Esophagus muscularis mucosa (tissue), 4 donors: ENCODE results near the gene SGTB. TPM values are rescaled to one million over a fixed set of nuclear protein-coding genes. Genes with fewer than 3 reads are reported as not detected.

Experiments used
- DNase-seq: peaks from one replicate; pipeline ENCODE4 v3.0.0-alpha.2; 2017; ENCODE audit errors: extremely low spot score
- H3K27ac ChIP-seq, 4 donors: fragments of 200-600 bp; sonication (generic); replicated peaks in 1 of 4; 1 replicate in 3 of 4; 2 replicates in 1 of 4; pipeline ENCODE4 v1.5.1; 2016 to 2019; ENCODE audit warnings: mild to moderate bottlenecking in 1 of 4
- H3K27me3 ChIP-seq, 4 donors: fragments of 200-600 bp; sonication (generic); one replicate each; pipeline versions ENCODE4 v1.5.1 to v1.6.0; 2016 to 2019
- H3K36me3 ChIP-seq, 4 donors: fragments of 200-600 bp; sonication (generic); one replicate each; pipeline ENCODE4 v1.5.1; 2016 to 2019
- H3K4me1 ChIP-seq, 4 donors: fragments of 200-600 bp; sonication (generic); one replicate each; pipeline ENCODE4 v1.5.1; 2016 to 2019
- H3K4me3 ChIP-seq, 4 donors: fragments of 200-600 bp; sonication (generic); 1 replicate in 2 of 4; 2 replicates in 2 of 4; pipeline ENCODE4 v1.5.1; 2016 to 2019; ENCODE audit warnings: mild to moderate bottlenecking in 4 of 4, moderate library complexity in 1 of 4
- H3K9me3 ChIP-seq, 4 donors: fragments of 200-600 bp; sonication (generic); 1 replicate in 3 of 4; 2 replicates in 1 of 4; pipeline ENCODE4 v1.5.1; 2016 to 2019
- EP300 ChIP-seq: sonication (generic); formaldehyde crosslinking; IDR thresholded peaks from one replicate; pipeline ENCODE4 v1.6.1; 2017; ENCODE audit warnings: antibody characterized with exemption
- POLR2A ChIP-seq: fragments of 450-650 bp; IDR thresholded peaks from one replicate; pipeline ENCODE4 v1.6.1; 2017; ENCODE audit warnings: antibody characterized with exemption, moderate library complexity, mild to moderate bottlenecking, low read depth
- POLR2AphosphoS5 ChIP-seq, 2 donors: sonication (generic); formaldehyde crosslinking; IDR thresholded peaks; one replicate each; pipeline ENCODE4 v1.6.1; 2017; ENCODE audit warnings: antibody characterized with exemption in 2 of 2
- WGBS: methylation state at CpG from one replicate; pipeline ENCODE4 v1.1.5; 2018; 5-methylcytosine and 5-hydroxymethylcytosine counted together
- intact Hi-C: fragments of 100-400 bp; cut with DNase I; formaldehyde crosslinking; loops from one replicate; pipeline ENCODE4 v1.15.1; 2023
- total RNA-seq, 4 donors: library from RNA; depleted of rRNA; stranded (reverse); fragments of >200 nt; gene quantifications; one replicate each; pipeline versions ENCODE4 v1.1.0 to v1.2.1, GENCODE V29; 2016
- TF ChIP-seq, protein P1 (sequence below), 3 experiments: fragments of 200-600 bp in 2 of 3; fragments of 450-650 bp in 1 of 3; sonication (generic) in 2 of 3; IDR thresholded peaks; one replicate each; pipeline ENCODE4 v1.5.1; 2017 to 2019; ENCODE audit warnings: antibody characterized with exemption in 3 of 3, mild to moderate bottlenecking in 2 of 3, moderate library complexity in 1 of 3

SGTB gene
- total RNA-seq, 4 donors from 2014 or later = 11.4 to 16.5 (median 14.4) TPM

DNA sequence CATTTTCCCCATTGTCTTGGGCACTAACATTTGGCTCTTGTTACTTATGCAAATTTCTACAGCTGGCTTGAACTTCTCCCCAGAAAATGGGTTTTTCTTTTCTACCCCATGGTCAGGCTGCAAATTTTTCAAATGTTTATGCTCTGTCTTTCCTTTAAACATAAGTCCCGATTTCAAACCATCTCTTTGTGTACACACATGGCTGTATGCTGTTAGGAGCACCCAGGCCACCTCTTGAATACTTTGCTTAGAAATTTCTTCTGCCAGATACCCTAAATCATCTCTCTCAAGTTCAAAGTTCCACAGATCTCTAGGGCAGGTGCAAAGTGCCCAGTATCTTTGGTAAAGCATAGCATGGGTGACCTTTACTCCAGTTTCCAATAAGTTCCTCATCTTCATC, 45.7 kb upstream of the SGTB start:
- DNase-seq = peak; percentile 17
- H3K27ac ChIP-seq = no peak overlapping the region
- H3K27me3 ChIP-seq = no peaks in the 10 kb centered on the region
- intact Hi-C loops = no loop called here
- TF ChIP-seq POLR2A = no peak
- TF ChIP-seq EP300 = no peak
- TF ChIP-seq POLR2AphosphoS5 (IDR thresholded peaks at IDR 0.05) = no peak
- TF ChIP-seq, protein P1, sequence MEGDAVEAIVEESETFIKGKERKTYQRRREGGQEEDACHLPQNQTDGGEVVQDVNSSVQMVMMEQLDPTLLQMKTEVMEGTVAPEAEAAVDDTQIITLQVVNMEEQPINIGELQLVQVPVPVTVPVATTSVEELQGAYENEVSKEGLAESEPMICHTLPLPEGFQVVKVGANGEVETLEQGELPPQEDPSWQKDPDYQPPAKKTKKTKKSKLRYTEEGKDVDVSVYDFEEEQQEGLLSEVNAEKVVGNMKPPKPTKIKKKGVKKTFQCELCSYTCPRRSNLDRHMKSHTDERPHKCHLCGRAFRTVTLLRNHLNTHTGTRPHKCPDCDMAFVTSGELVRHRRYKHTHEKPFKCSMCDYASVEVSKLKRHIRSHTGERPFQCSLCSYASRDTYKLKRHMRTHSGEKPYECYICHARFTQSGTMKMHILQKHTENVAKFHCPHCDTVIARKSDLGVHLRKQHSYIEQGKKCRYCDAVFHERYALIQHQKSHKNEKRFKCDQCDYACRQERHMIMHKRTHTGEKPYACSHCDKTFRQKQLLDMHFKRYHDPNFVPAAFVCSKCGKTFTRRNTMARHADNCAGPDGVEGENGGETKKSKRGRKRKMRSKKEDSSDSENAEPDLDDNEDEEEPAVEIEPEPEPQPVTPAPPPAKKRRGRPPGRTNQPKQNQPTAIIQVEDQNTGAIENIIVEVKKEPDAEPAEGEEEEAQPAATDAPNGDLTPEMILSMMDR (IDR thresholded peaks at IDR 0.05) = no peak
- no peak overlapping the region for H3K4me3 ChIP-seq
- H3K4me1 ChIP-seq = no peaks in the 10 kb centered on the region
- no peaks in the 10 kb centered on the region for H3K9me3 ChIP-seq
- WGBS = 100% methylated on average over 1 of the region's 1 CpG
- H3K36me3 ChIP-seq = peaks cover 0 to 13% (median 0%) of the 10 kb centered on the region in 4 donors

DNA sequence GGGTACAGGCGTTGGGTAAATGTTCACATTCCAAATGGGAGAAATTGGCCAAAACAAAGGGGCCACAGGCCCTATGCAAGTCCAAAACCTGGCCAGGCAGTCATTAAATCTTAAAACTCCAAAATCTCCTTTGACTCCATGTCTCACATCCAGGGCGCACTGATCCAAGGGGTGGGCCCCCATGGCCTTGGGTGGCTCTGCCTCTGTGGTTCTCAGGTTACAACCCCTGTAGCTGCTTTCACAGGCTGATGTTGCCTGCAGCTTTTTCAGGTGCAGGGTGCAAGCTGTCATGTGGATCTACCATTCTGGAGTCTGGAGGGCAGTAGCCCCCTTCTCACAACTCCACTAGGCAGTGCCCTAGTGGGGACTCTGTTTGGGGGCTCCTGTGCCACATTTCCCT, 44.9 kb upstream of the SGTB start:
- intact Hi-C loops = no loop called here
- H3K27ac ChIP-seq = no peak overlapping the region

DNA sequence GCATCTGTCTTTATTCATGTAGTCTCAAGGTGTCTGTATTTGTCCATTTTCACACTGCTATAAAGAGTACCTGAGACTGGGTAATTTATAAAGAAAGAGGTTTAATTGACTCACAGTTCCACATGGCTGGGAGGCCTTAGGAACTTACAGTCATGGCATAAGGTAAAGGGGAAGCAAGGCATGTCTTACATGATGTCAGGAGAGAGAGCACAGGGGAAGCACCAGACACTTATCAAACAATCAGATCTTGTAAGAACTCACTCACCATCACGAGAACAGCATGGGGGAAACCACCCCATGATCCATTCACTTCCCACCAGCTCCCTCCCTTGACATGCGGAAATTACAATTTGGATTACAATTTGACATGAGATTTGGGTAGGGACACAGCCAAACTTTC, 44.3 kb upstream of the SGTB start:
- DNase-seq = no peak
- no peaks in the 10 kb centered on the region for H3K9me3 ChIP-seq
- no peaks in the 10 kb centered on the region for H3K27me3 ChIP-seq
- peaks cover 0 to 13% (median 0%) of the 10 kb centered on the region in 4 donors for H3K36me3 ChIP-seq
- TF ChIP-seq POLR2A (no peak), EP300 (no peak), POLR2AphosphoS5 (IDR thresholded peaks at IDR 0.05) (no peak)
- TF ChIP-seq, protein P1 (IDR thresholded peaks at IDR 0.05) = no peak
- intact Hi-C loops = no loop called here
- no peak overlapping the region for H3K27ac ChIP-seq
- no peaks in the 10 kb centered on the region for H3K4me1 ChIP-seq
- WGBS = 64% methylated on average over 2 of the region's 2 CpGs
- no peak overlapping the region for H3K4me3 ChIP-seq

More for the DNA sequence above, 44.9 kb upstream of the SGTB start:
- Histone ChIP-seq H3K36me3 (peaks cover 0 to 13% (median 0%) of the 10 kb centered on the region in 4 donors), H3K4me3 (no peak overlapping the region), H3K4me1 (no peaks in the 10 kb centered on the region), H3K27me3 (no peaks in the 10 kb centered on the region), H3K9me3 (no peaks in the 10 kb centered on the region)
- 90% methylated on average over 2 of the region's 2 CpGs for WGBS
- TF ChIP-seq POLR2AphosphoS5 (IDR thresholded peaks at IDR 0.05) (no peak), EP300 (no peak)
- no peak for DNase-seq

DNA sequence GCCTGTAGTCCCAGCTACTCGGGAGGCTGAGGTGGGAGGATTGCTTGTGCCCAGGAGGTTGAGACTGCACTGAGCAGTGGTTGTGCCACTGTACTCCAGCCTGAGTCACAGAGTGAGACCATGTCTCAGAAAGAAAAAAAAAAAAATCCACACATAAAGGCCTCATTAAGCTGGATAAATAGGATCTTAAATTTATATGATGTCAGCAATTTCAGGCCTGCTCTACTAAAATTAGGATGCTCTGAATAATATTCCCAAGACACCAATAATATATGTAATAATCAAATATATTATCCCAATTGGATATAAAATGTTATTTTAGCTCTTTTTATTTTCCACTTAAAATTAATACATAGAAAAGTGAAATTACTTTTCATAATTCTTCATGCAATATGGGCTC, 43.7 kb upstream of the SGTB start:
- DNase-seq = no peak
- intact Hi-C loops = no loop called here
- WGBS = 92% methylated on average over 1 of the region's 1 CpG
- Histone ChIP-seq H3K27ac (no peak overlapping the region), H3K4me3 (no peak overlapping the region), H3K9me3 (no peaks in the 10 kb centered on the region), H3K27me3 (no peaks in the 10 kb centered on the region), H3K4me1 (peaks cover 0 to 4% (median 1%) of the 10 kb centered on the region in 4 donors), H3K36me3 (peaks cover 0 to 13% (median 0%) of the 10 kb centered on the region in 4 donors)
- no peak for TF ChIP-seq POLR2A
- no peak for TF ChIP-seq POLR2AphosphoS5 (IDR thresholded peaks at IDR 0.05)
- no peak for TF ChIP-seq EP300
- TF ChIP-seq, protein P1 (IDR thresholded peaks at IDR 0.05) = no peak

DNA sequence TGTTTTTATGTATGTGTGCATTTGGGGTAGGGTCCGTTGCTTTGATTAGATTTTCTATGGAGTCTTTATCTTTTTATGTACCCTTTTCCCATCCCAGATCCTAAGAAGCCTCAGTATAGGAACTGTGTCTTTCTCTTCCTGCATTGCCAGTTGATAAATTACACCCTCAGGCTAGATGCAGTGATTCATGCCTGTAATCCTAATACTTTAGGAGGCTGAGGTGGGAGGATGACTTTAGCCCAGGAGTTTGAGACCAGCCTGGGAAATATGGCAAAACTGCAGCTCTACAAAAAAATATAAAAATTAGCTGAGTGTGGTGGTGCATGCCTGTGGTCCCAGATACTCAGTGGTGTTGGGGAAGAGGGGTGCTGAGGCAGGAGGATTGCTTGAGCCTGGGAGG, 40.3 kb upstream of the SGTB start:
- 81% methylated on average over 1 of the region's 1 CpG for WGBS
- no peak overlapping the region for H3K4me3 ChIP-seq

More for the DNA sequence above, 40.3 kb upstream of the SGTB start:
- TF ChIP-seq, protein P1 (IDR thresholded peaks at IDR 0.05) = no peak
- no peak for TF ChIP-seq EP300
- no peak overlapping the region for H3K27ac ChIP-seq
- no peaks in the 10 kb centered on the region for H3K9me3 ChIP-seq
- peaks cover 0 to 7% (median 2%) of the 10 kb centered on the region in 4 donors for H3K4me1 ChIP-seq
- peaks cover 0 to 25% (median 2%) of the 10 kb centered on the region in 4 donors for H3K36me3 ChIP-seq
- H3K27me3 ChIP-seq = no peaks in the 10 kb centered on the region
- intact Hi-C loops = no loop called here
- DNase-seq = no peak
